EL (cell line): ENCODE data around the gene LMBR1.
"Not testable (repeated sequence)": the region's sequence is repeated elsewhere in the genome, so short reads cannot be mapped to it uniquely, and the experiment has no call there.

Experiments used
- DNase-seq: peaks from one replicate; pipeline ENCODE4 v3.0.0-alpha.2; 2016

Gene LMBR1

GRCh38 chr7:156650042-156650441, 242.9 kb downstream of the LMBR1 start:
- DNase-seq = peak; percentile 38

- DNase-seq = not testable (repeated sequence)
Measured at GRCh38 chr7:156647330-156647729, 245.7 kb downstream of the LMBR1 start.

GRCh38 chr7:156642306-156643045, 250.5 kb downstream of the LMBR1 start:
- no peak for DNase-seq

- peak; percentile 46 for DNase-seq
Measured at GRCh38 chr7:156640949-156641485, 252.0 kb downstream of the LMBR1 start.

- DNase-seq = peak; percentile 87
Measured at GRCh38 chr7:156640257-156640948, 252.6 kb downstream of the LMBR1 start, which contains the start of gene RNF32. RNF32 (plus strand) TSS chr7:156640774; CDS start chr7:156643878, 3,104 bp downstream.

- DNase-seq = peak; percentile 15
Measured at GRCh38 chr7:156639426-156640256, 253.3 kb downstream of the LMBR1 start.

- no peak for DNase-seq
Measured at GRCh38 chr7:156638443-156639077, 254.4 kb downstream of the LMBR1 start.

- not testable (repeated sequence) for DNase-seq
Measured at GRCh38 chr7:156637093-156637492, 255.9 kb downstream of the LMBR1 start.

GRCh38 chr7:156635529-156636385, 257.2 kb downstream of the LMBR1 start:
- no peak for DNase-seq

GRCh38 chr7:156634117-156634516, 258.9 kb downstream of the LMBR1 start:
- no peak for DNase-seq

- DNase-seq = no peak
Measured at GRCh38 chr7:156629873-156630272, 263.1 kb downstream of the LMBR1 start.

GRCh38 chr7:156628562-156628961, 264.4 kb downstream of the LMBR1 start:
- no peak for DNase-seq
